Right lobe of liver (tissue), 4 donors: Measurements from ENCODE around the gene GPBP1L1.

ENCODE experiments used
- POLR2A ChIP-seq: fragments of 450-650 bp; IDR thresholded peaks from one replicate; pipeline ENCODE4 v1.6.1; 2017; ENCODE audit warnings: antibody characterized with exemption, mild to moderate bottlenecking
- TF ChIP-seq, protein P1 (sequence below), 4 donors: fragments of 200-600 bp in 3 of 4; fragments of 450-650 bp in 1 of 4; IDR thresholded peaks; one replicate each; pipeline versions ENCODE4 v1.5.1 to v1.8.0; 2016 to 2022; ENCODE audit warnings: antibody characterized with exemption in 4 of 4, mild to moderate bottlenecking in 2 of 4
- donor health status: DM: no; HTN: no; CAD: no.
- donor health status: DM: no; HTN: no; CAD: no.
- donor health status: DM: no; HTN: yes; CAD: no.

DNA sequence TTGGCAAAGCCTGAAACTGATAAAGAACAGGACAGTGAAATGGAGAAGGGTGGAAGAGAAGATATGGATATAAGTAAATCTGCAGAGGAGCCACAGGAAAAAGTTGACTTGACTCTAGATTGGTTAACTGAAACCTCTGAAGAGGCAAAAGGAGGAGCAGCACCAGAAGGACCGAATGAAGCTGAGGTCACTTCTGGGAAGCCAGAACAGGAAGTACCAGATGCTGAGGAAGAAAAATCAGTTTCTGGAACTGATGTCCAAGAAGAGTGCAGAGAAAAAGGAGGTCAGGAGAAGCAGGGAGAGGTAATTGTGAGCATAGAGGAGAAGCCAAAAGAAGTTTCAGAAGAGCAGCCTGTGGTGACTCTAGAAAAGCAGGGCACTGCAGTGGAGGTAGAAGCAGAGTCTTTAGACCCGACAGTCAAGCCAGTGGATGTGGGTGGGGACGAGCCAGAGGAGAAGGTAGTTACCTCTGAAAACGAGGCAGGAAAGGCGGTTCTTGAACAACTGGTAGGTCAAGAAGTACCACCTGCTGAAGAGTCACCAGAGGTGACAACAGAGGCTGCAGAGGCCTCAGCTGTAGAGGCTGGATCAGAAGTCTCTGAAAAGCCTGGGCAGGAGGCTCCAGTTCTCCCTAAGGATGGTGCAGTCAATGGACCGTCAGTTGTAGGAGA is 78.8 kb downstream of the GPBP1L1 start:
- TF ChIP-seq, protein P1, sequence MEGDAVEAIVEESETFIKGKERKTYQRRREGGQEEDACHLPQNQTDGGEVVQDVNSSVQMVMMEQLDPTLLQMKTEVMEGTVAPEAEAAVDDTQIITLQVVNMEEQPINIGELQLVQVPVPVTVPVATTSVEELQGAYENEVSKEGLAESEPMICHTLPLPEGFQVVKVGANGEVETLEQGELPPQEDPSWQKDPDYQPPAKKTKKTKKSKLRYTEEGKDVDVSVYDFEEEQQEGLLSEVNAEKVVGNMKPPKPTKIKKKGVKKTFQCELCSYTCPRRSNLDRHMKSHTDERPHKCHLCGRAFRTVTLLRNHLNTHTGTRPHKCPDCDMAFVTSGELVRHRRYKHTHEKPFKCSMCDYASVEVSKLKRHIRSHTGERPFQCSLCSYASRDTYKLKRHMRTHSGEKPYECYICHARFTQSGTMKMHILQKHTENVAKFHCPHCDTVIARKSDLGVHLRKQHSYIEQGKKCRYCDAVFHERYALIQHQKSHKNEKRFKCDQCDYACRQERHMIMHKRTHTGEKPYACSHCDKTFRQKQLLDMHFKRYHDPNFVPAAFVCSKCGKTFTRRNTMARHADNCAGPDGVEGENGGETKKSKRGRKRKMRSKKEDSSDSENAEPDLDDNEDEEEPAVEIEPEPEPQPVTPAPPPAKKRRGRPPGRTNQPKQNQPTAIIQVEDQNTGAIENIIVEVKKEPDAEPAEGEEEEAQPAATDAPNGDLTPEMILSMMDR (IDR thresholded peaks at IDR 0.05): no peak
- TF ChIP-seq POLR2A: no peak
